Thyroid gland (tissue), 4 donors: ENCODE results near the gene STRN3. TPM values are rescaled to one million over a fixed set of nuclear protein-coding genes. Genes with fewer than 3 reads are reported as not detected.

Experiments
- DNase-seq, 2 donors: peaks; one replicate each; pipeline ENCODE4 v3.0.0-alpha.2; 2019
- H3K27ac ChIP-seq, 3 donors: fragments of 200-600 bp; sonication (generic); 1 replicate in 2 of 3; 2 replicates in 1 of 3; pipeline ENCODE4 v1.5.1; 2016 to 2019; ENCODE audit warnings: mild to moderate bottlenecking in 1 of 3, moderate library complexity in 1 of 3
- H3K27me3 ChIP-seq: fragments of 200-600 bp; sonication (generic); one replicate; pipeline ENCODE4 v1.5.1; 2019
- H3K36me3 ChIP-seq, 2 donors: fragments of 200-600 bp; sonication (generic); one replicate each; pipeline ENCODE4 v1.5.1; 2016 to 2019
- H3K4me1 ChIP-seq, 2 donors: fragments of 200-600 bp; sonication (generic); one replicate each; pipeline ENCODE4 v1.5.1; 2017 to 2019
- H3K4me3 ChIP-seq, 3 donors: fragments of 200-600 bp; sonication (generic); replicated peaks in 1 of 3; 1 replicate in 2 of 3; 2 replicates in 1 of 3; pipeline ENCODE4 v1.5.1; 2016; ENCODE audit warnings: mild to moderate bottlenecking in 1 of 3
- H3K9me3 ChIP-seq: fragments of 200-600 bp; sonication (generic); one replicate; pipeline ENCODE4 v1.5.1; 2017
- CTCF ChIP-seq, 6 experiments: fragments of 200-600 bp in 3 of 6; fragments of 450-650 bp in 3 of 6; sonication (generic) in 3 of 6; IDR thresholded peaks; one replicate each; pipeline ENCODE4 v1.5.1; 2016 to 2019; ENCODE audit warnings: antibody characterized with exemption in 6 of 6, mild to moderate bottlenecking in 2 of 6, inconsistent platforms in 1 of 6, moderate library complexity in 1 of 6
- POLR2A ChIP-seq, 2 donors: fragments of 450-650 bp; IDR thresholded peaks; one replicate each; pipeline ENCODE4 v1.6.1; 2017; ENCODE audit warnings: antibody characterized with exemption in 2 of 2, mild to moderate bottlenecking in 2 of 2, moderate library complexity in 1 of 2
- WGBS, 2 donors: methylation state at CpG; one replicate each; pipeline ENCODE4 v1.1.5; 2017; 5-methylcytosine and 5-hydroxymethylcytosine counted together
- intact Hi-C: fragments of 100-400 bp; cut with DNase I; formaldehyde crosslinking; loops from one replicate; pipeline ENCODE4 v1.15.1; 2023
- microRNA counts, 2 donors: library from miRNA; unstranded; fragments of <30 nt; microRNA quantifications; one replicate each; lab custom pipeline; 2016 to 2017
- microRNA-seq: library from miRNA; unstranded; fragments of <30 nt; microRNA quantifications from one replicate; pipeline ENCODE4, GENCODE V29; 2016
- small RNA-seq: library from RNA; depleted of rRNA; stranded (forward); fragments of <200 nt; gene quantifications from one replicate; pipeline ENCODE3, GENCODE V24; 2016
- total RNA-seq, 4 donors: library from RNA; depleted of rRNA; stranded (reverse); fragments of >200 nt; gene quantifications; one replicate each; pipeline ENCODE4 v1.2.3, GENCODE V29; 2016

STRN3 gene
- total RNA-seq, 4 donors from 2014 or later, result 46.3 to 77.5 (median 53.6) TPM

DNA sequence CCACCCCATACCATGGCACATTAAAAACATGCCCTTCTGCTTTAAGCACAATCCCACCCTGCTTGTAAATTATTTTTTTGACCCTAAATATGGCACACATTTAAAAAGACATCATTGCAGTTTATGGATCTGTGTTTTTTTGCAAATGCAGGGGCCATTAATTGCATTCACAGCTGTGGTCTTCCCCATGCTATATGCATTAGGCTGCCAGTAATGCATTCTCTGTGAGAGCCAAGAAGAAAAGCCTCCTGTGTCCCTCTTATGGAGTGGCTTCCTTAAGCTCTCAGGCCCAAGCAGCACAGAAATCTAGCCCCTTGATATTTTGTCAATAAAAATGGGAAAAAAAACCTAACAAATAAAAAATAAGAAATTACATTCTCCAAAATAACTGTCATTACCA lies 172.2 kb downstream of the STRN3 start:
- Histone ChIP-seq H3K36me3 (no peaks in the 10 kb centered on the region), H3K4me1 (no peaks in the 10 kb centered on the region), H3K27ac (no peak overlapping the region), H3K4me3 (no peak overlapping the region), H3K9me3 (no peaks in the 10 kb centered on the region), H3K27me3 (no peaks in the 10 kb centered on the region)
- intact Hi-C loops, result no loop called here
- DNase-seq, result no peak
- no peak for TF ChIP-seq POLR2A (IDR thresholded peaks at IDR 0.05)
- no peak for TF ChIP-seq CTCF (IDR thresholded peaks at IDR 0.05)

- Histone ChIP-seq H3K27me3 (no peaks in the 10 kb centered on the region), H3K27ac (no peak overlapping the region), H3K36me3 (no peaks in the 10 kb centered on the region), H3K9me3 (no peaks in the 10 kb centered on the region), H3K4me1 (no peaks in the 10 kb centered on the region), H3K4me3 (no peak overlapping the region)
- intact Hi-C loops, result no loop called here
- WGBS, 2 donors, result 95 to 98% methylated on average over 1 of the region's 1 CpG
- no peak for DNase-seq
- TF ChIP-seq POLR2A (IDR thresholded peaks at IDR 0.05) (no peak), CTCF (IDR thresholded peaks at IDR 0.05) (no peak)
Observed at GRCh38 chr14:30849983-30850382, 176.2 kb downstream of the STRN3 start.

DNA sequence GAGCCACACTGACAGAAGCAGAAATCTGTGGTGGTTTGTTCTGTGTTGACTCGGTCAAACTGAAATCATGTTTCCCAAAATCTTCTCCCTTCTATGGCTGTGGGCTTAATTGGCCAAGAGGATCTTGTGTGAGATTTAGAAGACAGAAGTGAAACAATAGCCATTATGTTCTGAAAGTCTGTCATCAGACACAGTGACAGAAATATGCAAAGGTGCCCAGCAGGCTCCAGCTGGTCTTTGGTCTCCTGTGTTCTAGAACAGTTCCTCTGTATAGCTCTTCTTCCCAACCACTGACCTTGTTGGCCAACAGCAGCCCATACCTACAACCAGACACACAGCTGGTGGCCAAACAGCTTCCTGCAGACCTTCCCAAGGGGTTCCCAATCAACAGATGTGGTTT lies 176.8 kb downstream of the STRN3 start:
- 90 to 94% methylated on average over 1 of the region's 1 CpG for WGBS, 2 donors
- no peak overlapping the region for H3K27ac ChIP-seq
- intact Hi-C loops, result no loop called here
- TF ChIP-seq POLR2A (IDR thresholded peaks at IDR 0.05) (no peak), CTCF (IDR thresholded peaks at IDR 0.05) (no peak)
- no peaks in the 10 kb centered on the region for H3K27me3 ChIP-seq
- H3K4me1 ChIP-seq, result no peaks in the 10 kb centered on the region
- H3K4me3 ChIP-seq, result no peak overlapping the region
- no peaks in the 10 kb centered on the region for H3K36me3 ChIP-seq
- DNase-seq, result no peak
- H3K9me3 ChIP-seq, result no peaks in the 10 kb centered on the region

GRCh38 chr14:30848449-30849240 lies 177.5 kb downstream of the STRN3 start:
- Histone ChIP-seq H3K9me3 (no peaks in the 10 kb centered on the region), H3K4me1 (no peaks in the 10 kb centered on the region), H3K27me3 (no peaks in the 10 kb centered on the region), H3K4me3 (no peak overlapping the region), H3K36me3 (no peaks in the 10 kb centered on the region), H3K27ac (no peak overlapping the region)
- WGBS, 2 donors, result 91 to 94% methylated on average over 4 of the region's 4 CpGs
- TF ChIP-seq POLR2A (IDR thresholded peaks at IDR 0.05) (no peak), CTCF (IDR thresholded peaks at IDR 0.05) (no peak)
- intact Hi-C loops, result no loop called here
- no peak for DNase-seq

MicroRNAs within 50 kb of the gene (microRNA counts, 767-probe panel; counts per million panel counts)
- 0 counts per million in 2 donors for microRNA hsa-miR-624-3p (lab: Ali Mortazavi, UCI)

Small RNA genes lying within 50 kb of the gene (microRNA-seq; reads per million reads assigned to microRNA genes)
- 7.7 reads per million, percentile 21 among the genes with 10 or more reads in this experiment for gene MIR624

Small RNA genes lying within 50 kb of the gene (small RNA-seq; reads per million reads assigned to genes)
- gene HIGD1AP17 (not detected), gene MIR624 (not detected)

Other genes starting within 250 kb of the STRN3 start
- 1 to 10 TPM in 2 of 4 donors, under 1 TPM in 2; 0.40 to 1.7 (median 1.2) TPM for gene COCH, start 151.8 kb downstream of the STRN3 start, total RNA-seq
- 10 to 100 TPM; 19.5 to 33.9 (median 24.3) TPM for gene AP4S1, start 730 bp downstream of the STRN3 start, total RNA-seq
- 100 to 1,000 TPM; 252 to 382 (median 289) TPM for gene HECTD1, start 181.4 kb upstream of the STRN3 start, total RNA-seq